DMS153 (cell line): ENCODE data around the gene ODF4.

ENCODE experiments used
- DNase-seq: peaks from one replicate; lab custom pipeline; 2025; lab: John Stamatoyannopoulos, UW

Gene ODF4, protein sequence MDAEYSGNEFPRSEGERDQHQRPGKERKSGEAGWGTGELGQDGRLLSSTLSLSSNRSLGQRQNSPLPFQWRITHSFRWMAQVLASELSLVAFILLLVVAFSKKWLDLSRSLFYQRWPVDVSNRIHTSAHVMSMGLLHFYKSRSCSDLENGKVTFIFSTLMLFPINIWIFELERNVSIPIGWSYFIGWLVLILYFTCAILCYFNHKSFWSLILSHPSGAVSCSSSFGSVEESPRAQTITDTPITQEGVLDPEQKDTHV

GRCh38 chr17:8339540-8339939 is at the start of gene ODF4:
Gene ODF4 (plus strand): TSS chr17:8339840. CDS start chr17:8340052, 212 bp downstream.
- DNase-seq: no peak

DNA sequence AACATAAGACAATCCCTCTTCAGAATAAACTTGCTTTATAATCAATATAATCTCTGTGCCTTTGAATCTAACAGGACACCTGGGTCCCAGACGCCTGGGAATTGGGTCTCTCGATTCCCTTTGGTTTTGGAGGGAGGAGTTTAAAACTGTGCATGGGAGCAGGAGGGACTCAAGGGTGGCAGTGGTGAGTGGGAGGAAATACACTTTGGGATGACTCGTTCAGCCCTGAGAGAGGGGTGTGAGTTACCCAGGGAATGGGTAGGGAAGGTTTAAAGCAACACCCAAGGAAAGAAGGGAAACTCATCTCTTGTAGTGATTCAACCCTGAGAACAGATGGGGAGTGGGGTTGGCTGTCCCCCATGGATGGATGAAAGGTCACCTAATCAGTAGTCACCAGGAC is 49.6 kb upstream of the ODF4 start:
- no peak for DNase-seq

GRCh38 chr17:8292639-8293395 is 46.8 kb upstream of the ODF4 start:
- DNase-seq: no peak

DNA sequence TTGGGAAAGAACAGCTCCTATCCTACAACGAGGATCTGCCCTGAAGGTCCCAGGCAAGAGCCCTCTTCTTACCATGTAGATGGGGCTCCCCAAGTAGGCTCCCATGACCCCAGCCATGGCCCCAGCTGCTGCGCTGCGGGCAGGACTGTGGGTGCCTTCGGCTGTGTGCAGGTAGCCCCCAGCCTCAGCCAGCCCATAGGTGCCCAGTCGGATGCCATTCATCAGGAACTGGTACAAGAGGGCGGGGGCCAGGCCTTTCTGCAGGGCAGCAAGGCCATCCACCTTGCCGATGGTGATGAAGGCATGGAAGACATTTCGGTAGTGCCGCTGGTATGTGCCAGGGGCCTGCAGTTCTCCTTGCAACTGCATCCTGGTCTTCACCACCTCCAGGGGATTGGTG is 45.3 kb upstream of the ODF4 start:
- DNase-seq: no peak

GRCh38 chr17:8294814-8295316 is 44.8 kb upstream of the ODF4 start:
- no peak for DNase-seq

DNA sequence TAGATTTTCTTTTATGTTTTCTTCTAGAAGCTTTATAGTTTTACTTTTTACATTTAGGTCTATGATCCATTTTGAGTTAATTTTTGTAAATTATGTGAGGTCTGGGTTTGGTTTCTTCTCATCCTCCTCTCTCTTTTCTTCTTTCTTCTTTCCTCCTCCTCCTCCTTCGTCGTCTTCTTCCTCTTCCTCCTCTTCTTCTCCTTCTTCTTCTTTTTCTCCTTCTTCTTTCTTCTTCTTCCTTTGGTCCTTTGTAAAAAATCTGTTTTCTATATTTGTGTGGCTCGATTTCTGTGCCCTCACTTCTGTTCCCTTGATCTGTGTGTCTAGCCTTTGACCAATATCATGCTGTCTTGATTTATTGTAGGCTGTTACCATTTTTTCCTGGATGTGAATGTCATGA is 39.4 kb upstream of the ODF4 start:
- DNase-seq: no peak

DNA sequence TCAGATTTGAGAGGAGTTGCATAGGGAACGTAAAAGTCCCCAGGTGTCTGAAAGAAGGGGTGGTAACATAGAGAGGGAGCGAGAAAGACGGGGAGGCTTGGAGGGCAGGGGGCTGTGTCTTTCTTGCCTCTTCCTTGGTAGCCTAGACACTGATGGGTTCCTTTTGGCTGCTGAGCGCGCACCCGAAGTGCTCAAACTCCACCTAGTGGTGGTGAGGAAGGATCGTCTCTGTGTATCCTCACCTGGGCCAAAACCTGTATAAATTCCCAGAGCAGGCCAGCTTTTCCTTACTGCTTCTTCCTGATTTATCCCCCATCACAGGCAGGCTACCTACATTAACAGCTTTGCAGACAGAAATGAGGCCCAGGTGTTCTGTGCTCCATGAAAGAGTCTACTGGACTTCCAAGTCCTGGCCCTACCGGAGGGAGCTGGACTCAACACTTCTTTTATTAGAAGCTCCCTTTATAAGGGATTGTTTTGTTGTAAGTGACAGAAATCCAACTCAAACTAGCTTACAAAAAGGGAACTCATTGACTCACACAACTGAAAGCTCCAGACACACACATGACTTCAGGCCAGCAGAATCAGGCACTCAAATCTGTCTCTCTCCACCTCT is 38.9 kb upstream of the ODF4 start:
- DNase-seq: no peak

DNA sequence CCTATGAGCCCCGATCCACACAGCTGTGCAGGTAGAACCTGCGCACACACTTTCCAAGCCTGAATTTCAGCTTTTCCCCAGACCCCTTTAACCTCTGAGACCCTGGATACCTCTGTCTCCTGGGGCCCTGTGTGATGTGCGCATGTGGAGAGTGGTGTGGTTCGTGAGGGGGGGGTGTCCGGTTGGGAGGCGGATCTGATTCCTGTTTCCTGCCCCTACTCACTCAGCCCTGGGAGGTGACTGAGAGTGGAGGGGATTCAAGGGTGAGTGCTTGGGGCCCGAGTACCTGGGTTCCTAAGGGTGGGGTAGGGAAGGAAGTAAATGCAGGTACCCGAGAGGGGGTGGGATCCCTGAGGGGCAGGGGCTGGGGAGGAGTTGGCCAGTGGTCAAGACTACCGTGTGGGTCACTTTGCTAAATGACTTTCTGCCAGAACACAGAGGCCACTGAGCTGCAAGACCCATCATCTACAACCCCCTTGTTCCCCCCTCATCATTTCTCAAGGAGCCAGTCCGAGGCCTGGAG is 29.0 kb upstream of the ODF4 start:
- no peak for DNase-seq

DNA sequence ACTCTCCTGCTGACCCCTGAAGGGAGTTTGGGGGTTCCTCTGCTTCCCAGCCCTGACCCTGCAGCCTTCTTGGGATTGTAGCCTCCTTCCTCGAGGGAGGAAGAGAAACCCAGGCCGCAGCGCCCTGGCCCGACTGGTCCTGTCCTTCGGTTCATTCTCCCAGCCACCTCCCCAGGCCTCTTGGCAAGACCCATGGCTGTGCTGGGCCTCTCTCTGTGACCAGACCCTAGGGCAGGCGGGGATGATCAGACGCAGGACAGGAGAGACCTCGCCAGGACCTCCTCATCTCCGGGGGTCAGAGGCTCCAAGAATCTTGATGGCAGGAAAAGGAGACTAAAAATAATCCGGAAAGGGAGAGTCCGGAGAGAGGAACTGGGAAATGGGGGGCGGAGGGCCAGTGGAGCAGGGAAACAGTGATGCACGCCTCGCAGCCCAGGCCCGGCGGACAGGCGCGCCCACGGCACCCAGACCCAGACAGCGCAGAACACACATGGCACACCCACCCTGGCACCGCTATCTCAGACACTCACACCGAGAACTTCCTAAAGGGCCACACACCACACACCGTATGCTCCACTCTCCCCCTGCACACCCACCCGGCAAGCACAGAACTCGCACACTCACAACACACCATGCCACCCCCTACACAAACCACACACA is 28.4 kb upstream of the ODF4 start:
- DNase-seq: no peak

GRCh38 chr17:8312251-8312650 is 27.4 kb upstream of the ODF4 start:
- DNase-seq: no peak

- DNase-seq: no peak
Measured at GRCh38 chr17:8312726-8313600, 26.7 kb upstream of the ODF4 start.

DNA sequence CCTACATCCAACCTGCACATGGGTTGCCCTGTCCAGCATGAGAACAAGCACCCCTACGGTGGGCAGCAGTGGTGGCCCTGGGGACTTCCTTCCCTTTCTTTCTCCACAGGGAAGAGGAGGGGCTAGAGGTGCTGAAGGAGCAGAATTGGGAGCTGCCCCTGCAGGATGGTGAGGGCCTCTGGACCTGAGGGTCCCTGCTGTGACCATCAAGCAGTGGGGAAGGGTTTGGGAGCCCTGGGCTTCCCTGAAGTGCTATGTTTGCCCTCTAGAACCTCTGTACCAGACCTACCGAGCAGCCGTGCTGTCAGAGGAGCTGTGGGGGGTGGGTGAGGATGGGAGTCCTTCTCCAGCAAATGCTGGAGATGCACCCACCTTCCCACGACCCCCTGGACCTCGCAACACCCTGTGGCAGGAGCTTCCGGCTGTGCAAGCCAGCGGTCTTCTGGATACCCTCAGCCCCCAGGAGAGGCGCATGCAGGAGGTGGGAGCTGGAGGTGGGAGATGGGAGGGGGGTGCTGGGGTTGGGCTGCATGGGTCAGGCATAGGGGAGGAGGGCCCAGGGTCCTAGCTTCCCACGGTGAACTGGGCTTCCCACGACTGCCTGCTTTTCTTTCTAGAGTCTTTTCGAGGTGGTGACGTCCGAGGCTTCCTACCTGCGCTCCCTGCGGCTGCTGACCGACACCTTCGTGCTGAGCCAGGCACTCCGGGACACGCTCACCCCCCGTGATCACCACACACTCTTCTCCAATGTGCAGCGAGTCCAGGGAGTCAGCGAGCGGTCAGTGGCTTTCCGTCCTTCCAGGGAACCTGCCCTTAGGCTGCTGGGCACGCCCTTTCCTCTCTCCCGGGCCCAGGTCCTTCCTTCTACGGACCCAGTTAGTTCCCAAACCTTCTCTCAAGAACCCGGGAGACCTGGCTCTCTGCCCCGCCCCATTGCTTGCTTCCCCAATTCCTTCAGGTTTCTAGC is 24.6 kb upstream of the ODF4 start:
- no peak for DNase-seq

DNA sequence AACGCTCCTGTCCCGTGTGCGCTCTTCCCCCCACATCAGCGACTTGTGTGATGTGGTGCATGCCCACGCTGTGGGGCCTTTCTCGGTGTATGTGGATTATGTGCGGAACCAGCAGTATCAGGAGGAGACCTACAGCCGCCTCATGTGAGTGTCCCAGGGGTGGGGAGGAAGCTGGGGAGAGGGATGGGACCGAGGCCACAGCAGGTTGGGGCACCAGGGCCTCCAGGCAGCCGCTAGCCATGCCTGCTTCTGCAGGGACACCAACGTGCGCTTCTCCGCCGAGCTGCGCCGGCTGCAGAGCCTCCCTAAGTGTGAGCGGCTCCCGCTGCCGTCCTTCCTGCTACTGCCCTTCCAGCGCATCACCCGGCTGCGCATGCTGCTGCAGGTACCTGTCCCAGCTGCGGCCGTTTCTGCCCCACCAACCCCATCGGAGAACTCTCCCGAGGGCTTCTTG is 23.8 kb upstream of the ODF4 start:
- DNase-seq: no peak

DNA sequence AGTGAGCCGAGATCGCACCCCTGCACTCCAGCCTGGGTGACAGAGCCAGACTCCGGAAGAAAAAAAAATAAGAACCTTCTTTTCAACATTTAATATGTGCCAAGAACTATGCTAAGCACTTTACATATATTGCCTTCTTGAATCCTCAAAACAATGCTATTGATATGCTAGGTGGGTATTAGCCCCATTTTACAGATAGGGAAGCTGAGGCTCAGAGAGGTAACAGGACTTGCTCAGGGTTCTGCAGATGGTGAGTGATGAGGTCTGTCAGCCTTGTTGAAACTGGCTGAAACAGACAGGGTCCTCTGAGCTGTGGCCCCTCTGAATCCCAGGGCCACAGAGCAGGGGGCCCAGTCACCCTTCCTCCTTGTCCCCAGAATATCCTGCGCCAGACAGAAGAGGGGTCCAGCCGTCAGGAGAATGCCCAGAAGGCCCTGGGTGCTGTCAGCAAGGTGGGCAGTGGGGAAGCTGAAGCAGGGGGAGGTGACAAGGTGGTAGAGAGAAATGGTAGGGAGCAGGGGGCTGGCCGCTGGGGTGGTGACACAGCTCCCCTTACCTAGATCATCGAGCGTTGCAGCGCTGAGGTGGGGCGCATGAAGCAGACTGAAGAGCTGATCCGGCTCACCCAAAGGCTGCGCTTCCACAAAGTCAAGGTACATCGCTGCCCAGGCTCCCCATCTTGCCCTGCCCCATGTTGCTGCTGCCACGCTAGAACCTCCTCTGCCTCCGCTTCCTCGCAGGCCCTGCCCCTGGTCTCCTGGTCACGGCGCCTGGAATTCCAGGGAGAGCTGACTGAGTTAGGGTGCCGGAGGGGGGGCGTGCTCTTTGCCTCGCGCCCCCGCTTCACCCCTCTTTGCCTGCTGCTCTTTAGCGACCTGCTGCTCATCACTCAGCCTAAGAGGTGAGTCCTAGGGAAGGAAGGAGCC is 21.4 kb upstream of the ODF4 start:
- no peak for DNase-seq

GRCh38 chr17:8320262-8320661 is 19.4 kb upstream of the ODF4 start:
- DNase-seq: no peak

DNA sequence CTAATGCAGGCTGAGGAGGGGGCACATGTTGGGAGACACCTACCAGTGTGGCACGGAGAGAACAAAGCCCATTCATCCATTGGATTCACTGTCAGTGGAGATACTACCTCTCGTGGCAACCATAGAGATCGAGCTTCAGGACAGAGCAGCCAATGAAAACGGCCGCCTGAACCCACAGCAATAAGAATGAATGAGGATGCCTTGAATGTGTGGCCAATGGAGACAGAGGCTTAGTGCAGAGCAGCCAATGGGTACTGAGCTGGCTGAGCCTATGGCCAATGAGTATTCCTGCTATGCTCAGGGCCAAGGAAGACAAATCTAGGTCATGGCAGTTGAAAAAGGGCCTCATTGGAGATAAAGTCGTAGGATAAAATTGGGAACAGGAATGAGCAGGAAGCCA is 18.6 kb upstream of the ODF4 start:
- no peak for DNase-seq

GRCh38 chr17:8322061-8322460 is 17.6 kb upstream of the ODF4 start:
- no peak for DNase-seq

GRCh38 chr17:8324132-8324531 is 15.5 kb upstream of the ODF4 start:
- no peak for DNase-seq

- DNase-seq: no peak
Measured at GRCh38 chr17:8324923-8325322, 14.7 kb upstream of the ODF4 start.
